CD4-positive, alpha-beta memory T cell (primary cell): ENCODE data around the gene SPSB2. TPM values are rescaled to one million over a fixed set of nuclear protein-coding genes. Genes with fewer than 3 reads are reported as not detected.
"Not testable (repeated sequence)": the region's sequence is repeated elsewhere in the genome, so short reads cannot be mapped to it uniquely, and the experiment has no call there.

ENCODE experiments used
- CTCF ChIA-PET: fragments of 350-600 bp; sonication (Branson Sonifier 250); formaldehyde crosslinking; loops from one replicate; lab custom pipeline; 2021; ENCODE audit warnings: inconsistent platforms; ENCODE audit not compliant: partially characterized antibody; lab: Charles Lee
- POLR2A ChIA-PET: fragments of 350-600 bp; sonication (Branson Sonifier 250); formaldehyde crosslinking; loops from one replicate; lab custom pipeline; 2021; ENCODE audit not compliant: partially characterized antibody; lab: Charles Lee
- DNase-seq, 5 donors: peaks; one replicate each; pipeline versions ENCODE4 v3.0.0 to v3.0.0-alpha.2; 2020 to 2022; ENCODE audit warnings: mixed read lengths in 1 of 5
- H3K27ac ChIP-seq: one replicate; pipeline ENCODE4 v1.7.0; 2013; ENCODE audit warnings: low read depth, low read length
- H3K27me3 ChIP-seq: 2 replicates; pipeline ENCODE4 v1.7.0; 2013; ENCODE audit warnings: mild to moderate bottlenecking, low read length, moderate library complexity; ENCODE audit not compliant: insufficient read depth
- H3K36me3 ChIP-seq: 2 replicates; pipeline ENCODE4 v1.7.0; 2013; ENCODE audit warnings: mild to moderate bottlenecking, low read length, moderate library complexity; ENCODE audit not compliant: insufficient read depth
- H3K4me1 ChIP-seq: 2 replicates; pipeline ENCODE4 v1.7.0; 2013; ENCODE audit warnings: mild to moderate bottlenecking, low read length, moderate library complexity; ENCODE audit not compliant: insufficient read depth
- H3K4me3 ChIP-seq, 2 donors: one replicate each; pipeline ENCODE4 v1.7.0; 2013; ENCODE audit warnings: low read length in 2 of 2, mild to moderate bottlenecking in 1 of 2
- H3K9me3 ChIP-seq, 2 donors: one replicate each; pipeline ENCODE4 v1.7.0; 2013; ENCODE audit warnings: low read length in 2 of 2, control low read depth in 1 of 2; ENCODE audit not compliant: control insufficient read depth in 1 of 2
- H3K27ac Mint-ChIP-seq, 7 donors: one replicate each; pipeline ENCODE4 v1.8.0; 2020 to 2021; ENCODE audit warnings: mixed read lengths in 7 of 7, mild to moderate bottlenecking in 6 of 7, inconsistent platforms in 3 of 7, moderate library complexity in 3 of 7
- H3K27me3 Mint-ChIP-seq, 2 donors: one replicate each; pipeline ENCODE4 v1.8.0; 2020 to 2021; ENCODE audit warnings: mixed read lengths in 2 of 2
- H3K36me3 Mint-ChIP-seq, 2 donors: one replicate each; pipeline ENCODE4 v1.8.0; 2020 to 2021; ENCODE audit warnings: mixed read lengths in 2 of 2, inconsistent platforms in 1 of 2, mild to moderate bottlenecking in 1 of 2
- H3K4me1 Mint-ChIP-seq, 4 donors: one replicate each; pipeline ENCODE4 v1.8.0; 2020 to 2021; ENCODE audit warnings: mixed read lengths in 4 of 4, mild to moderate bottlenecking in 1 of 4
- H3K4me3 Mint-ChIP-seq, 8 donors: one replicate each; pipeline ENCODE4 v1.8.0; 2020 to 2021; ENCODE audit warnings: mixed read lengths in 8 of 8, mild to moderate bottlenecking in 7 of 8, moderate library complexity in 6 of 8, inconsistent platforms in 3 of 8
- H3K9me3 Mint-ChIP-seq, 8 donors: one replicate each; pipeline ENCODE4 v1.8.0; 2020 to 2021; ENCODE audit warnings: mixed read lengths in 8 of 8, mild to moderate bottlenecking in 5 of 8, inconsistent platforms in 3 of 8, moderate library complexity in 1 of 8
- intact Hi-C: fragments of 100-400 bp; cut with micrococcal nuclease; formaldehyde crosslinking; loops from one replicate; pipeline ENCODE4 v1.15.1; 2023
- polyA plus RNA-seq, 2 donors: library from polyadenylated mRNA; unstranded; fragments of 300-500 nt; fragmentation: Illumina TruSeq; gene quantifications; one replicate each; pipeline ENCODE4 v1.2.3, GENCODE V29; 2021
- total RNA-seq, 2 experiments: library from RNA; stranded (reverse); gene quantifications; one replicate each; pipeline ENCODE4 v1.2.3, GENCODE V29; 2021

The SPSB2 gene
- total and polyA plus RNA-seq, 4 experiments from 2014 or later = 16.6 to 25.5 (median 20.8) TPM

- Histone ChIP-seq H3K9me3 (no peaks in the 10 kb centered on the region), H3K4me1 (peaks cover 23% of the 10 kb centered on the region), H3K4me3 (no peak overlapping the region), H3K27me3 (no peaks in the 10 kb centered on the region), H3K27ac (no peak overlapping the region), H3K36me3 (no peaks in the 10 kb centered on the region)
- DNase-seq = no peak
- Mint-ChIP-seq H3K4me1 (peaks cover 4 to 22% (median 15%) of the 10 kb centered on the region in 4 donors), H3K27ac (peak overlapping the region in 1 of 7 donors; percentile 82), H3K4me3 (no peak overlapping the region), H3K36me3 (peaks cover 0 to under 1% of the 10 kb centered on the region in 2 donors), H3K27me3 (no peaks in the 10 kb centered on the region), H3K9me3 (peaks cover 0 to 3% (median 0%) of the 10 kb centered on the region in 8 donors)
- intact Hi-C loops = no loop called here
- ChIA-PET POLR2A (interaction anchor here (1.2 to 1.8 kb wide), 3 partner anchors 18 to 60 kb away, joined by 4 to 8 read pairs (median 7); partner anchors contain the start of gene SPSB2), CTCF (interaction anchor here (0.7 to 1.6 kb wide), 6 partner anchors 17 to 76 kb away, joined by 3 to 5 read pairs (median 4); partner anchors contain the start of gene SPSB2)
Observed at GRCh38 chr12:6909421-6910145, 36.5 kb upstream of the SPSB2 start.

- CTCF ChIA-PET = interaction anchor here (0.7 to 4.4 kb wide), 7 partner anchors 10 to 39 kb away, joined by 3 to 45 read pairs (median 4); partner anchors contain the start of gene SPSB2
- H3K27ac ChIP-seq, DNase-seq, intact Hi-C loops, H3K27me3 Mint-ChIP-seq, H3K36me3 Mint-ChIP-seq, H3K4me3 ChIP-seq, H3K9me3 Mint-ChIP-seq, H3K9me3 ChIP-seq, H3K36me3 ChIP-seq, H3K27ac Mint-ChIP-seq, H3K27me3 ChIP-seq, H3K4me3 Mint-ChIP-seq: not testable (repeated sequence)
- H3K4me1 Mint-ChIP-seq = peaks cover 7 to 10% (median 8%) of the 10 kb centered on the region in 4 donors
- peaks cover 24% of the 10 kb centered on the region for H3K4me1 ChIP-seq
- POLR2A ChIA-PET = interaction anchor here (0.8 to 1.9 kb wide), 4 partner anchors 16 to 61 kb away, joined by 3 to 6 read pairs (median 4); no protein-coding TSS in a partner anchor
Observed at GRCh38 chr12:6908141-6908540, 35.0 kb upstream of the SPSB2 start.

- Mint-ChIP-seq H3K4me3 (no peak overlapping the region), H3K4me1 (peaks cover 0 to 8% (median 3%) of the 10 kb centered on the region in 4 donors), H3K9me3 (no peaks in the 10 kb centered on the region), H3K36me3 (no peaks in the 10 kb centered on the region), H3K27ac (no peak overlapping the region), H3K27me3 (no peaks in the 10 kb centered on the region)
- no peak for DNase-seq
- Histone ChIP-seq H3K36me3 (no peaks in the 10 kb centered on the region), H3K4me1 (peaks cover 19% of the 10 kb centered on the region), H3K4me3 (peak overlapping the region in 1 of 2 donors; percentile 74), H3K27me3 (no peaks in the 10 kb centered on the region), H3K27ac (peak overlapping the region; percentile 86), H3K9me3 (no peaks in the 10 kb centered on the region)
- intact Hi-C loops = loop anchor here (2.0 kb wide), 1 partner anchor 65 kb away; the partner anchor contains the start of genes EMG1 and PHB2
- ChIA-PET POLR2A (interaction anchor here (0.7 to 3.4 kb wide), 15 partner anchors 9 to 371 kb away, joined by 3 to 33 read pairs (median 5); partner anchors contain the start of genes C12orf57, ENO2, GAPDH and LPCAT3), CTCF (interaction anchor here (0.8 to 4.4 kb wide), 8 partner anchors 9 to 202 kb away, joined by 3 to 45 read pairs (median 4); partner anchors contain the start of genes C12orf57, ENO2, LPCAT3 and RNU7-1)
Observed at GRCh38 chr12:6905414-6906040, 32.4 kb upstream of the SPSB2 start.

GRCh38 chr12:6904280-6905276 is 31.5 kb upstream of the SPSB2 start, which contains the start of gene LRRC23:
TSS of gene LRRC23 (plus strand) at chr12:6904822. CDS start at chr12:6905634, 812 bp downstream.
- H3K4me1 Mint-ChIP-seq = peaks cover 0 to 8% (median 6%) of the 10 kb centered on the region in 4 donors
- H3K36me3 Mint-ChIP-seq = no peaks in the 10 kb centered on the region
- peaks cover 19% of the 10 kb centered on the region for H3K4me1 ChIP-seq
- H3K9me3 ChIP-seq = no peaks in the 10 kb centered on the region
- H3K4me3 ChIP-seq = peak within 1 kb of the TSS; percentile 74 to 95
- no peaks in the 10 kb centered on the region for H3K9me3 Mint-ChIP-seq
- no peaks in the 10 kb centered on the region for H3K27me3 Mint-ChIP-seq
- ChIA-PET CTCF (interaction anchor here (0.6 to 4.4 kb wide), 8 partner anchors 9 to 341 kb away, joined by 3 to 45 read pairs (median 4); partner anchors contain the start of genes C12orf57, ENO2, LPCAT3 and RNU7-1), POLR2A (interaction anchor here (0.6 to 3.4 kb wide), 16 partner anchors 10 to 370 kb away, joined by 3 to 33 read pairs (median 4); partner anchors contain the start of genes C12orf57, ENO2, GAPDH and LPCAT3)
- H3K27ac ChIP-seq = peak within 1 kb of the TSS; percentile 86
- no peaks in the 10 kb centered on the region for H3K27me3 ChIP-seq
- intact Hi-C loops = loop anchor here (1.0 to 2.0 kb wide), 6 partner anchors 10 to 66 kb away; partner anchors contain the start of genes EMG1, ENO2, PHB2 and SPSB2
- H3K27ac Mint-ChIP-seq = no peak within 1 kb of the TSS
- no peak within 1 kb of the TSS for H3K4me3 Mint-ChIP-seq
- H3K36me3 ChIP-seq = no peaks in the 10 kb centered on the region
- DNase-seq = peak; percentile 97 to 99 (median 98)

GRCh38 chr12:6903722-6904121 is 30.6 kb upstream of the SPSB2 start:
- Histone ChIP-seq H3K36me3 (no peaks in the 10 kb centered on the region), H3K4me3 (no peak overlapping the region), H3K4me1 (peaks cover 19% of the 10 kb centered on the region), H3K27ac (peak overlapping the region; percentile 86), H3K9me3 (no peaks in the 10 kb centered on the region), H3K27me3 (no peaks in the 10 kb centered on the region)
- POLR2A ChIA-PET = interaction anchor here (0.5 to 3.4 kb wide), 9 partner anchors 11 to 346 kb away, joined by 3 to 33 read pairs (median 10); partner anchors contain the start of genes ENO2 and SPSB2
- Mint-ChIP-seq H3K4me1 (peaks cover 0 to 10% (median 8%) of the 10 kb centered on the region in 4 donors), H3K4me3 (no peak overlapping the region), H3K27ac (no peak overlapping the region), H3K27me3 (no peaks in the 10 kb centered on the region), H3K36me3 (no peaks in the 10 kb centered on the region), H3K9me3 (no peaks in the 10 kb centered on the region)
- intact Hi-C loops = loop anchor here (1.0 to 2.0 kb wide), 6 partner anchors 11 to 67 kb away; partner anchors contain the start of genes EMG1, ENO2, PHB2 and SPSB2
- no peak for DNase-seq
- CTCF ChIA-PET = interaction anchor here (1.1 to 4.4 kb wide), 4 partner anchors 12 to 33 kb away, joined by 4 to 45 read pairs (median 10); partner anchors contain the start of gene SPSB2

- Mint-ChIP-seq H3K36me3 (no peaks in the 10 kb centered on the region), H3K27ac (peak overlapping the region in 3 of 7 donors; percentile 10 to 65 (median 40)), H3K9me3 (no peaks in the 10 kb centered on the region), H3K27me3 (no peaks in the 10 kb centered on the region), H3K4me1 (peaks cover 0 to 10% (median 8%) of the 10 kb centered on the region in 4 donors), H3K4me3 (no peak overlapping the region)
- H3K27ac ChIP-seq = no peak overlapping the region
- no peak for DNase-seq
- intact Hi-C loops = no loop called here
- H3K4me3 ChIP-seq = no peak overlapping the region
- H3K27me3 ChIP-seq = no peaks in the 10 kb centered on the region
- no peaks in the 10 kb centered on the region for H3K9me3 ChIP-seq
- no peaks in the 10 kb centered on the region for H3K36me3 ChIP-seq
- ChIA-PET CTCF (interaction anchor here (1.1 to 1.9 kb wide), 9 partner anchors 10 to 81 kb away, joined by 3 to 9 read pairs (median 4); partner anchors contain the start of gene SPSB2), POLR2A (interaction anchor here (0.9 to 1.6 kb wide), 3 partner anchors 11 to 29 kb away, joined by 3 to 11 read pairs (median 3); partner anchors contain the start of genes ENO2 and SPSB2)
- H3K4me1 ChIP-seq = peaks cover 19% of the 10 kb centered on the region
Observed at GRCh38 chr12:6902448-6902847, 29.3 kb upstream of the SPSB2 start.
